Astrocyte of the cerebellum (primary cell): Measurements from ENCODE around the gene DIABLO.

Experiments used
- DNase-seq: peaks from one replicate; pipeline ENCODE4 v3.0.0-alpha.2; 2011; ENCODE audit warnings: low read depth
- H3K4me3 ChIP-seq: 2 replicates; pipeline ENCODE4 v1.5.1; 2011; ENCODE audit warnings: mild to moderate bottlenecking, low read depth, low read length, moderate library complexity
- in situ Hi-C: cut with HindIII; loops from 2 replicates; pipeline ENCODE4 v1.10.0; 2017; ENCODE audit warnings: low sequenced_read_pairs
- TF ChIP-seq, protein P1 (sequence below): IDR thresholded peaks from 2 replicates; pipeline ENCODE4 v1.5.1; 2012; ENCODE audit warnings: low read length, low read depth, moderate library complexity, mild to moderate bottlenecking; ENCODE audit errors: missing control alignments

Gene DIABLO

DNA sequence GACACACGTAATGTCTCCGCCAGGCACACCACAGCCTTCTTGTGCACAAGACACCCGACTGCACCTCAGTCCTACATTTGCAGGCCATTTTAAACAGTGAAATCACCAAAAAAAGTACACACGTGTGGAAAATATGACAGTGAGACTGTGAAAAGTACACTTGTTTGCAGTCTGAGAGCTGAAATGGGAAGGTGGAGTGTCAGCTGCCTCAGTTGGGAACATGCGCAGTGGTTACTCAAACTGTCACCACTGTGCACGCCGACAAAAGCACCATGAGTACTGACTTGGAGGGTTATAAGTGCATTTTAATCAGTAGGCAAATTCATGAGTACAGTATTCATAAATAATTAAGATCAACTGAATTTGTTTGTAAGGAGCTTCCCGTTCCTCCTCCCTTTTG, 24.7 kb upstream of the DIABLO start:
- no peak overlapping the region for H3K4me3 ChIP-seq
- TF ChIP-seq, protein P1, sequence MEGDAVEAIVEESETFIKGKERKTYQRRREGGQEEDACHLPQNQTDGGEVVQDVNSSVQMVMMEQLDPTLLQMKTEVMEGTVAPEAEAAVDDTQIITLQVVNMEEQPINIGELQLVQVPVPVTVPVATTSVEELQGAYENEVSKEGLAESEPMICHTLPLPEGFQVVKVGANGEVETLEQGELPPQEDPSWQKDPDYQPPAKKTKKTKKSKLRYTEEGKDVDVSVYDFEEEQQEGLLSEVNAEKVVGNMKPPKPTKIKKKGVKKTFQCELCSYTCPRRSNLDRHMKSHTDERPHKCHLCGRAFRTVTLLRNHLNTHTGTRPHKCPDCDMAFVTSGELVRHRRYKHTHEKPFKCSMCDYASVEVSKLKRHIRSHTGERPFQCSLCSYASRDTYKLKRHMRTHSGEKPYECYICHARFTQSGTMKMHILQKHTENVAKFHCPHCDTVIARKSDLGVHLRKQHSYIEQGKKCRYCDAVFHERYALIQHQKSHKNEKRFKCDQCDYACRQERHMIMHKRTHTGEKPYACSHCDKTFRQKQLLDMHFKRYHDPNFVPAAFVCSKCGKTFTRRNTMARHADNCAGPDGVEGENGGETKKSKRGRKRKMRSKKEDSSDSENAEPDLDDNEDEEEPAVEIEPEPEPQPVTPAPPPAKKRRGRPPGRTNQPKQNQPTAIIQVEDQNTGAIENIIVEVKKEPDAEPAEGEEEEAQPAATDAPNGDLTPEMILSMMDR, result no peak
- no peak for DNase-seq
- in situ Hi-C loops, result no loop called here

DNA sequence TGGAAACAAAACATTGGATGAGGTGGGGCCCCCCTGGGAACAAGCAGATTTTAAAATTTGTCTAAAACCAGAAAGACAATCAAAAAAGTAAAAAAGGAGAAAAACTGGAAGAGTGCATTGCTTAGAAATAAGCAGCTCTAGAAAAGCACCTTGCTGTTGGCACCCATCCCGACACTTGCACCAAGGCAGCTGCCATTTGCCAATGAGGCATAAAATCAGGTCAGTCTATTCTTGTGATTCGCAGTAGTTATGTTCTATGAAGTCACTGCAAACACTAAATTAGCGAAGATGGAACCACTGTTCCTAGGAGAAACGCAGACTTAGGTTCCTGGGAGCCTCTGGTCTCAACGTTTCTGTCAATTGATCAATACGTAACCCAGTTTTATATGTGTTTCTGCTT, 24.2 kb upstream of the DIABLO start:
- DNase-seq, result no peak
- in situ Hi-C loops, result no loop called here
- H3K4me3 ChIP-seq, result no peak overlapping the region
- TF ChIP-seq, protein P1, result no peak

DNA sequence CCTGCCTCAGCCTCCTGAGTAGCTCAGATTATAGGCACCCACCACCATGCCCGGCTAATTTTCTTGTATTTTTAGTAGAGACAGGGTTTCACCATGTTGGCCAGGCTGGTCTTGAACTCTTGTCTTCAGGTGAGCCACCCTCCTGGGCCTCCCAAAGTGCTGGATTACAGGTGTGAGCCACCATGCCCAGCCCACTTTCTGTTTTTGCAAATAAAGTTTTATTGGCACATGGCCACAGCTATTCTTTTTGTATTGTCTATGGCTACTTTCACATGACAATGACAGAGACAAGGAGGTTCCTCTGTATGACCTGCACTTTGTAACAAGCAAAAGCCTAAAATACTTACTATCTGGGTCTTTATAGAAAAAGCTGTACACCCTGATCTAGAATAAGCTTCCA, 19.7 kb upstream of the DIABLO start:
- in situ Hi-C loops, result no loop called here
- TF ChIP-seq, protein P1, result no peak
- no peak for DNase-seq
- H3K4me3 ChIP-seq, result no peak overlapping the region

DNA sequence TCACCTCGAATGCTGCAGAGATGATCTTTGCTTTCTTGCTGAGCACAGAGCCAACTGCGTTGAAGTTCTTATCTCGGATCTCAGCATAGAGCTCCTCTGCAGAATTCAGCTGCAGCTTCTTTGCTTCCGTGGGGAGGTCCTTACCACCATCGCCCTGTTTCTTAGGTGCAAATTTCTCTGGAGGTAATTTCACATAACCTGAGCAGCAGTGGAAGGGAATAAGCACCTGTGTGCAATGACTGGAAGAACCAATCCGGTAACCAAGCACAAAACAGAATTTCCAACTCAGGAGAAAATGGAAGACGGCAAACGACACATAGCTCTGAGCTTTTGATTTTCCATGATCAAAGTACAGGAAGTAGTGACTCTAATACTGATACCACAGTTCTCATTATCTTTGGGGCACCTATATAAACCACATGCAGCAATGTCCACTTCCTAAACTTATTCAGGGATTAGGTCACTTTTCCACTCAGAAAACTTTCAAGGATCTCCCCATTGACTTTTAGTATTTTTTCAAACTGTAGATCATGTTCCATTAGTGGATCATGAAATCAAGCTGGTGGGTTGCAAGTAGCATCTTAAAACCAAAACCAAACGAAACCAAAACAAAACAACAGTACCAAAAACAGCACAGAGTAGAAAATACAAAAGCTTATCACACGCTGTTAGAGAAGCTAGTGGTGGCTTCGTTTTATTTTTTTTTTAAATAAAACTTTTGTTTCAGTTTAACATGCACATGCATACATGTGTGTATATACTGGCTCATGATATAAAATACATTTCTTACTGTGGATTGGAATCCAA, 18.9 kb upstream of the DIABLO start:
- TF ChIP-seq, protein P1, result no peak
- no peak overlapping the region for H3K4me3 ChIP-seq
- DNase-seq, result no peak
- in situ Hi-C loops, result no loop called here

DNA sequence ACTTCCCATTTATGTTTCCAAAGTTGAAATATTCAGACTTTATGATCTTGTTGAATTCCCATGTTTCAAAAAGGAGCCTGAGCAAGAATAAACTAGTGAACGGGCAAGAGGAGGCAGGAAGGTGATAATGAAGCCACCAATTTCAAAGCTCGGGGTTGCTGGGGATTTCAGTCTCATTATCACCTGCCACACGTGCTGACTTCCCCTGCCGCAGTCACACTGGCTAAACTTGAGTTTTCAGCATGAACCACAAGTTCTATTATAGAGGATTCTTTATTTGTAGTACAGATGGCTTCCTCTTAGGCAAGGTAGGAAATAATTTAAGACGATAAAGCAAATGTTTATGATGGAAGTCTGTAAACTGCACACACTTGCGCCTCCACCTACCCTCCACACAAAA, 18.1 kb upstream of the DIABLO start:
- TF ChIP-seq, protein P1, result no peak
- in situ Hi-C loops, result no loop called here
- H3K4me3 ChIP-seq, result no peak overlapping the region
- DNase-seq, result no peak

DNA sequence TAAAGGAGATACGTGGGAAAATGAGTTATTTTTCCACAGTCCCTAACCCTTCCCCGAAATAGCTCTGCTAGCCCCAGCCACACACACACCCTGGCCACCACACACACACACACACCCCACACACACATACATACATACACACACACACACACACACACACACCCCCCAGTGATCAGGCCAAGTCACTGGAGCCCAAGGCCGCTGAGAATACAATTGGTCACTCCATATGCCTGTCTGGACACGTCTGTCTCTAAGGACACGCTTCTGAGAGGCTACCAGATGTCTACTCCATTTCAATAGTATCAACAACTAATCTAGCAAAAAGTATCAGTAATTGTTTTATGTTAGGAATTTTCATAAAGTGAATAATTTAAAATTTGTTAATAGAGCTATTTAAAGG, 13.0 kb upstream of the DIABLO start:
- no peak for DNase-seq
- in situ Hi-C loops, result no loop called here
- TF ChIP-seq, protein P1, result no peak
- no peak overlapping the region for H3K4me3 ChIP-seq

DNA sequence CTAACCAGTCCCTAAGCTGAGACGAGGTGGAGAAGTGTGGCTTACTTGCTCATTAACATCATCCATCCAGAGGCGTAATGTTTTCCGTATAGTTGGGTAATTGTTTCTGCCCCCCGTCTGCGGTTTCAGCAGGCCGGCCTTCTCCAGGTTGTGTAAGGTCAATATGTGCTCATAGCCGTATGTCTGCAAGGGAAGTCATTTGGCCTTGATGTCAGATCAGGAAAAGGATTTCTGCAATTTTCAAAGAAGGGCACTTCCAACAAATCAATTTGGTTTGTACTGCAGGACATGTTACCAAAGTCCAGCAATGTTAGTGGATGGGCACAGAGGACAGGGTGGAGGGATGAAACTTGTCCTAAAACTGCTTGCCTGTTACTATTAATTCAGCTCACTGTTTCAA, 9.9 kb upstream of the DIABLO start:
- DNase-seq, result no peak

More for the DNA sequence above, 9.9 kb upstream of the DIABLO start:
- in situ Hi-C loops, result no loop called here
- H3K4me3 ChIP-seq, result no peak overlapping the region
- TF ChIP-seq, protein P1, result no peak
